ENCODE data around the gene ATP6V1G1. TPM values are rescaled to one million over a fixed set of nuclear protein-coding genes. Genes with fewer than 3 reads are reported as not detected.

ATP6V1G1 gene
- total and polyA plus RNA-seq, 2 experiments from 2014 or later, result 166 to 509 TPM

- no peak for TF ChIP-seq ETS1 (IDR thresholded peaks at IDR 0.05)
- TF ChIP-seq CTCF (conservative IDR thresholded peaks at IDR 0.05; ENCODE audit: low read depth in 2 of 2), result no peak
Observed at GRCh38 chr9:114588210-114588609, 641 bp downstream of the ATP6V1G1 start (continued).

DNA sequence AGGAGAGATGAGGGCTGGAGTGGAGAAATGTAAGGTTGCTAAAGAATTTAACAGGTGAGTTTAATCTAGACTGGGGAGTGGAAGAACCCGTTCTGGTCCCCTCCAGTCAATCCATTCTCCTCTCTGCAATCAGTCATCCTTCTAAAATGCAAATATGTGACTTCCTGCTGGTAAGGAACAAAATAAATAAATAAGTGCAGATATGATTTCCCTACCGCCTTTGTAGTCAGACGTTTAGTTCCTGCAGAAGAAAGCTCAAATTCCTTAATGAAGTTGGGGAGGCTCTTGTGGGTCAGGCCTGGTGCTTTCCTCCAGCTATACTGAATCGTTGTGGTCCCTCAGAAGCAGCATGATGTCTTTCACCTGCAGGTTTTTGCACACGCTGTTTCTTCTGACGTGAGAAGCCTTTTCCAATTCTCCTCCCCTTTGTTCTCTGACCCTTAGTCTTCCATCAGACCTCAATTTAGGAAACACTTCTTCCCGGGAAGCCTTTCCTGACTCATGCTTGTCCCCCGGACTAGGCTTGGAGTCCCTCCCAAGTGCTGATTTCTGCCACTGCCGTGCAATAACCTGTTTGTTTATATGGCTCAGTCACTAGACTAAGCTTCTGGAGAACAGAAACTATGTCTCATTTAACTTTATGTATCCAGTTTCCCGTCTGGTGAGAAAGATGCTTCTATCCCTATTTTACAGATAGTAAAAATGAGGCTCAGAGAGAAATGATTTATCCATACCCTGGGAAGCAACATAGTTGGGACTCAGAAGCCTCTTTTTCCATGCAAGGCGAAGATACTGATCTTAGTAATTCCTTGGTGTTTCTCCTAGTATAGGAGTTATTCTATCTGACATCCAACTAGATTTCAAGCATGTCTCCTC, 1.3 kb downstream of the ATP6V1G1 start:
- ATAC-seq, result no peak
- Mint-ChIP-seq H3K27ac (peak overlapping the region; percentile 99), H3K9me3 (no peaks in the 10 kb centered on the region; the same call in 2 of the 3 replicates), H3K27me3 (ENCODE audit: insufficient read depth, low read depth, poor library complexity) (peaks cover 6% of the 10 kb centered on the region), H3K4me3 (peak overlapping the region; percentile 96), H3K4me1 (peaks cover 39% of the 10 kb centered on the region), H3K36me3 (ENCODE audit: low read depth) (peaks cover 44% of the 10 kb centered on the region)
- Histone ChIP-seq H3K36me3 (ENCODE audit: insufficient read depth) (peaks cover 17% of the 10 kb centered on the region; the same call in 1 of the 2 replicates), H3F3A (replicated peaks; ENCODE audit: low read depth) (peaks cover 6% of the 10 kb centered on the region; the same call in 1 of the 2 replicates), H3K79me2 (replicated peaks; ENCODE audit: insufficient read depth) (peaks cover 63% of the 10 kb centered on the region), H3K27me3 (ENCODE audit: insufficient read depth) (no peaks in the 10 kb centered on the region), H3K4me3 (peak overlapping the region; percentile 86), H3K4me1 (ENCODE audit: insufficient read depth) (peaks cover 21% of the 10 kb centered on the region), H2AFZ (no peak overlapping the region), H3K4me2 (peak overlapping the region; percentile 95), H4K20me1 (replicated peaks; ENCODE audit: insufficient read depth) (peaks cover 47% of the 10 kb centered on the region), H3K9me2 (ENCODE audit: insufficient read depth) (no peaks in the 10 kb centered on the region), H3K27ac (ENCODE audit: low read depth) (peak overlapping the region; percentile 89; the same call in 1 of the 2 replicates)
- peak; percentile 32 for DNase-seq (ENCODE audit: low spot score)
- TF ChIP-seq STAT1 (IDR thresholded peaks at IDR 0.05; ENCODE audit: unreplicated experiment) (no peak), JUNB (IDR thresholded peaks at IDR 0.05; ENCODE audit: unreplicated experiment) (no peak), CTCF (conservative IDR thresholded peaks at IDR 0.05; ENCODE audit: low read depth in 2 of 2) (no peak), REST (IDR thresholded peaks at IDR 0.05; ENCODE audit: unreplicated experiment) (no peak), ETS1 (IDR thresholded peaks at IDR 0.05) (no peak), POLR2AphosphoS5 (IDR thresholded peaks at IDR 0.05; ENCODE audit: low read depth) (no peak), NANOG (IDR thresholded peaks at IDR 0.05; ENCODE audit: borderline replicate concordance) (no peak), CREB1 (CRISPR knock-in tag; IDR thresholded peaks at IDR 0.05; ENCODE audit: low read depth) (no peak), EZH2phosphoT487 (IDR thresholded peaks at IDR 0.05; ENCODE audit: unreplicated experiment) (no peak)
